Astrocyte of the hippocampus (primary cell): ENCODE data around the gene PARP8.
"Not testable (repeated sequence)": the region's sequence is repeated elsewhere in the genome, so short reads cannot be mapped to it uniquely, and the experiment has no call there.

Source experiments
- DNase-seq: peaks from one replicate; pipeline ENCODE4 v3.0.0; 2011; ENCODE audit warnings: low read depth, low spot score

Gene PARP8, protein sequence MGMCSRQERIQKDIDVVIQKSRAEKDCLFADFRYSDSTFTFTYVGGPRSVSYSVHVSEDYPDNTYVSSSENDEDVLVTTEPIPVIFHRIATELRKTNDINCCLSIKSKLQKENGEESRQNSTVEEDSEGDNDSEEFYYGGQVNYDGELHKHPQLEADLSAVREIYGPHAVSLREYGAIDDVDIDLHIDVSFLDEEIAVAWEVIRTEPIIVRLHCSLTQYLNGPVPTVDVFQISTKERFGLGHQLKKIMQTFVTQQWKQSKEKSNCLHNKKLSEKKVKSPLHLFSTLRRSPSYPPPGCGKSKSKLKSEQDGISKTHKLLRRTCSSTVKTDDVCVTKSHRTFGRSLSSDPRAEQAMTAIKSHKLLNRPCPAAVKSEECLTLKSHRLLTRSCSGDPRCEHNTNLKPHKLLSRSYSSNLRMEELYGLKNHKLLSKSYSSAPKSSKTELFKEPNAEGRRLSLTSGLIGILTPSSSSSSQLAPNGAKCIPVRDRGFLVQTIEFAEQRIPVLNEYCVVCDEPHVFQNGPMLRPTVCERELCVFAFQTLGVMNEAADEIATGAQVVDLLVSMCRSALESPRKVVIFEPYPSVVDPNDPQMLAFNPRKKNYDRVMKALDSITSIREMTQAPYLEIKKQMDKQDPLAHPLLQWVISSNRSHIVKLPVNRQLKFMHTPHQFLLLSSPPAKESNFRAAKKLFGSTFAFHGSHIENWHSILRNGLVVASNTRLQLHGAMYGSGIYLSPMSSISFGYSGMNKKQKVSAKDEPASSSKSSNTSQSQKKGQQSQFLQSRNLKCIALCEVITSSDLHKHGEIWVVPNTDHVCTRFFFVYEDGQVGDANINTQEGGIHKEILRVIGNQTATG

DNA sequence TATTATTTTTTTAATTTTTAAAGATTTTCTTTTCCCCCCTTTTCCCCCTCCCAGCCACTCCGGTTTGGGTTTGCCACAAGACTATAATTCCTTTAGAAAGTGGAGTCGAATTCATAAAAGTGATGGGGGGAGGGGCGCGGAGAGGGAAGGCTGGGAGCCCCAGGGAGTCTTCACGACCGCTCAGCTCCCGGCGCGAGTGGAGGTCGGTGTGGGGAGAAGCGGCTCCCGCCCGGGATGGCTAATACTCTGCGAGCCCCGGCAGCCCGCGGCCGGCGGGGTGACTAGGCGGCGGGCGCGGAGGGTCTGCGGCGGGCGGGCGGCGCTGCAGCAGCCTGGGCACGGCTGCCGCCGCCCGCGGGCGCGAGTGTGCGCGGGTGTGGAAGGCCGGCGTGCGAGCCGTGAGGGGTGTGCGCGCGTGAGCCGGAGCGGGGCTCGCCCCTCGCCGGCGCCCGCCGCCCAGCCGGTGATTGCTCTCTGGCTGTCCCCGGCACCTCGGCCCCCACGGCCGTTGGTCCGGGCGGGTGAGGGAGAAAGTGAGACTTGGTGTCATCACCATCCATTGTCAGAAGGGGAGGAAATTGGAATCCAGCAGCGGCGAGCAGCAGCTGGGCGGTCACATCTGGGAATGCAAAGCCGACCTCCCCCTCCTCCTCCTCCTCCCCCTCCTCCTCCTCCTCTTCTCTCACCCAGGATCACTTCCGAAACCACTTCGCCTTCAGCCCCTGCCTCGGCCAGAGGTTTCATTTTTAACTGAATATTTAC, at the start of gene PARP8:
Gene PARP8 (plus strand): TSS at position 377 of the 762 bp plus-strand sequence. CDS start 459 bp downstream, outside the sequence.
- peak; percentile 52 for DNase-seq

DNA sequence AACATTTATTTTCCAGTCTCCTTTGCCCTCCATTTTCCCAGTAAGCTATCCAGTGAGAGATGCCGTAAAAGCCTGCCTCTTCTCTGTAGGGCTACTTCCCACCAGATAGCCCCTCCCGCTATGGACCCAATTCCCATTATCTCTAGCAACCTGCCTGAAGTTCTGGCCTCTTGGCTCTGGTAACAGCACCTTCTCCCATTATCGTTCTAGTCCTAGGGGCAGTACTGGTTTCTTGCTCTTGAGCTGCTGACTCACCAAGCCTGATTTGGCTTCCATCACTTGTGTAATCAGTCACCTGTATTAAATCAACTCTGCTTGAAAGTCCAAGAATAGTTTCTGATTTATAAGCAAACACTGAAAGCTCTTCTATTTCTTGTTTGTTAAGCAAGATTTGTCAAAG, 42.8 kb upstream of the PARP8 start:
- no peak for DNase-seq

DNA sequence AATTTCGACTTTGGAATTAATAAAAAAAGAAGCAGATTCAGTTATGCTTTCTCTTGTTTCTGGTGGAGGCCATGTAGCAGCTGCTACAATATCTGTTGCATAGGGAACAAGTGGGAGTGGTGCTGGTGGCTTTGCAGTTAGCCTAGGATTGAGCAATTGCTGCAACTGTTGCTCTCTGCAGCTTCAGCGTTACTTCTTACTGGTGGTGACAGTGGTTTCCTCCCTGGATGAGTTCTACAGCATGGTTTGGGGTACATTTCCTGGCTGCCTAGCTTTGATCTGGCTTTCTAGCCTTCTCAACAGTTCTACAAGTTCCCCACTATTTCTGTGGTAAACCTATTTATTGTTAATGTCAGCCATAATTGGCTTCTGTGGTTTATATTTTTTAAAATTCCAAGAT, 31.6 kb upstream of the PARP8 start:
- not testable (repeated sequence) for DNase-seq

DNA sequence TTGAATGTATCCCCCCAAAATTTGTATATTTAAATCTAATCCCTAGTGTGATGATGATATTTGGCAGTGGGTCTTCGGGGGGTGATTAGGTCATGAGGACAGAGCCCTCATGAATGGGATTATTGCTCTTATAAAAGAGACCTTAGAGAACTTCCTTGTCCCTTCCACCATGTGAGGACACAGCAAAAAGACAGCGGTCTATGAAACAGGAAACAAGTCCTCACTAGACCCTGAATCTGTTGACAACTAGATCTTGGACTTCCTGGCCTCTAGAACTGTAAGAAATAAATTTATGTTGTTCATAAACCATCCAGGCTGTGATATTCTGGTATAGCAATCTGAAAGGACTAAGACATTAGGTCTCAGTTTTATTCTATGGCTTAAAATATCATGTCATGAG, 28.9 kb upstream of the PARP8 start:
- not testable (repeated sequence) for DNase-seq

DNA sequence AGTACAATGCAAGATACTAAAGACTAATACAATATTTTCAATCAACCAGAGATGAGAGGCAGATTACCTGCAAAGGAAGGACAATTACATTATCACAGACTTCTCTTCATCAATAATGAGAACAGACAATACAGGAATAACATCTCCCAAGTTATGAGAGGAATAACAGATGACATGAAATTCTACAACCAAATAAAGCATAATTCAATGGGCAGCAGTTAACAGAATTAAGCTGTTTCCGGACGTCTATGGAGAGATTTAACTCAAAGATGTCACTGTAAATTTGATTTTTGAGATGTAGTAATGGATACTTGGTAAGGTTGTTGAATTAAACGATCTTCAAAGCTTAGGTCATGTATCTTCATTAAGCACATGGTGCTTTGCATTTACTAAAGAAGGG, 19.8 kb upstream of the PARP8 start:
- DNase-seq = no peak

DNA sequence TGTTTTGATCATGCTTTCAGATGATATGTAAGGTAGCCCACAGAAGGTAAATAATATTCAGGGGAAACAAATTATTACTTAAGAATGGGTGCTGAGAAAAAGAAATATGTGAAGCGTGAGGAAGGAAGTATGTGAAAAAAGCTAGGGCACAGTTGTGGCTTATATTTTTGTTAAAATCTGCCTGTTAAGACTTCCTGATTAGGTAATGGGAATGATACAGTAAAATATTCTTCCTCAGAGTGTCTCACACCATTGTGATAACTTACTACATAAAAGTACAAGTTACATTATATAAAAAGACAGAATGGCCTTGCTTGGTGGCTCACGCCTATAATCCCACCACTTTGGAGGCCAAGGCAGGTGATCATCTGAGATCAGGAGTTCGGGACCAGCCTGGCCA, 18.7 kb upstream of the PARP8 start:
- no peak for DNase-seq

DNA sequence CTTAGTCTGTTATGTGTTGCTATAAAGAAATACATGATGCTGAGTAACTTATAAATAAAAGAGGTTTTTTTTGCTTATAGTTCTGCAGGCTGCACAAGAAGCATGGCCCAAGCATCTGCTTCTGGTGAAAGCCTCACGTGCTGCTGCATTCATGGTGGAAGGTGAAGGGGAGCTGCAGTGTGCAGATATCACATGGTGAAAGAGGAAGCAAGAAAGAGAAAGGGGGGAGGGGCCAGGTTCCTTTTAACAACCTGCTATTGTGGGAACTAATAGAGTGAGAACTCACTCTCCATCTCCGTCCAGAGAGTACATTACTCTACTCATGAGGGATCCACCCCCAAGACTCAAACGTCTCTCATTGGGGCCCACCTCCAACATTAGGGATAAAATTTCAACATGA, 12.5 kb upstream of the PARP8 start:
- DNase-seq = no peak

DNA sequence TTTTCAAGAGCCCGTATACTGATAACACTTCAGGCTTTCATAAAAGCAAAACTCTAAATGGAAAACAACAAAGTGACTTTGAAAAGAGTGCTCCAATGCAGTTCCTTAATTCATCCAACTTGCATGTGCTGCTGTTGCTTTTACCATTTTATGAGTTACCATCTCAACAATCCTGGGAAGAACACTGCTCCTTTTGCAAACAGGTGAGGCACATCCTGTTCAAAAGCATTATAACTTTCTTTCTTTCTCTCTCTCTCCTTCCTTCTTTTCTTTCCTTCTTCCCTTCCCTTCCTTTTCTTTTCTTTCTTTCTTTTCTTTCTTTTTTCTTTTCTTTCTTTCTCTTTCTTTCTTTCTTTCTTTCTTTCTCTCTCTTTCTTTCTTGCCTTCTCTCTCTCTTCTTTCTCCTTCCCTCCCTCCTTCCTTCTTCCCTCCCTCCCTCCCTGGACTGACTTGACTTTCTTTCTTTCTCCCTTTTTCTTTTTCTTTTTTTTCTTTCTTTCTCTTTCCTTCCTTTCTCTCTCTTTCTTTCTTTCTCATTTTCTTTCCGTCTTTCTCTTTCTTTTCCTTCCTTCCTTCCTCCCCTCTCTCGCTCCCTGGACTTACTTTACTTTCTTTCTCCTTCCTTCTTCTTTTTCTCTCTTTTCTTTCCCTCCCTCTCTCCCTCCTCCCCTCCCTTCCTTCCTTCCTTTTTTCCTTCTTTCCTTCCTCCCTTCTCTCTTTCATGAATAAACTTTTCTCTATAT, 11.2 kb upstream of the PARP8 start:
- no peak for DNase-seq

DNA sequence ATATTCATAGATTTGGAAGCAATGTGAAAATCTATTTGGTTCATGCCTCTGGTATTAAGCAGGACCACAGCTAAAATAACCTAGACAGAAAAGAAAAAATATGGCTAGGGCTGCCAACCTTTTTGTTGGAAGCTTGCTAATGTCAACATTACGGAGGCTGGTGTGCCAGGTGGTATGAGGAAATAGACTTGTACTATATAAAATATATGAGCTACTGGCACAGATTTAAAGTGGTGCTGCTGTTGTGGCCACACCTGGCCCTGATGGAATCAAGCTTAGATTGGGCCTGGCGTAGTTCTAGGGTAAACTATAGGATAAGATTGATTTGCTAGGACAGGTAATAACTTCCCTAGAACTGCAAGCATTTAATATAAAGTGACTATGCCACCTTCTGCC, 10.6 kb upstream of the PARP8 start:
- DNase-seq = no peak

DNA sequence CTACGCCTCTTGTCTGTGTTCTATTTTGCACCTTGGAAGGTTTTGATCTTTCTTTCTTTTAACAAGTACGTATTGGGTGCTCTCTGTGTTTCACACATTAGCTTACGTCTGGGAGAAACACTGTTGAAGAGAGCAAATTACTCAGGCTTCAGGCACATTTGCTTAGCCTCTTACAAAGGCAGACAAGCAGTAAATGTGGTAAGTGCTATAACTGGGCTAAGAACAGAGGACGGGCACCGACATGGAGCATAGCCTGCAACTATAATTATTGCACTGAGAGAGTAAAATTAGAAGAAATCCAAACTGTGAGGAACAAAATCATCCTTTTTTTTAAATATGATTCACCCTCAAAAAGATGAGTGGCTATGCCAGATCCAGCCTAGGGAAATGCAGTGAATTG, 9.4 kb upstream of the PARP8 start:
- DNase-seq = no peak

DNA sequence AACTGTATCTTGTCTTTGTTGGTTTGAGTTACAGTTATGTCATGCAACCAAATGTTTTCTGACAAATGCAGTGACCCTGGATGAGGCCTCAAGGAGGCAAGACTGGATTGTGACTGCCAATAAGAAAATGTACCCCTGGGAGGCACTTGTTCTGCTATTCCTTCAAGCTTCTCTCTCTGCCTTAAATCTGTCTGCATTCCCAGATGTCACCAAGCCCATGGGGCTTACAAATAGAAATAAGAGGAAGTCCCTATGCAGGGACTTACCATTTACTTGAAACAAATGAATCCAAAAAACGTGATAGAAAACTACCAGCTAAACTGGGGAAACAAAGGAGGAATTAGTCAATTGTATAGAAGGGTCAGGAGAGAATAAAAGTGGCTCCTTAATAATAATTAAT, 8.2 kb upstream of the PARP8 start:
- DNase-seq = no peak

DNA sequence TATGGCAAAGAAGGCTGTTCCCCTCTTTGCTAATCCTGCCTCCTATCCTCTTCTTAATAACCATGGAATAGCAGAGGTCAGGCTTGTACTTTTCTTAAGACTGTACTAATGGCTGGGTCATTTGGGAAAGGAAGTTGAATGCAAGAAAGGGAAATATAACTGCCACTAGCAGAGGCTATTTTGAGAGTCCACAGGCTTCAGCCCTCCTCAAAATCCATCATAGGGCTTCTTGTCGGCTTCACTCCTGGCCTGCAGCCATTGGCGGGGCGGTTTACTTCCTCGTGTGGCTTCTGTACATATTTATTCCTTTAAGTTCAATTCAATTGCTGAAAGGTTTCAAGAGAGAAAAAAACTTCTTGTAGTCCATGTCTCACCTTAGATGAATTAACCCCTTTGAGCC, 2.8 kb upstream of the PARP8 start:
- DNase-seq = no peak

DNA sequence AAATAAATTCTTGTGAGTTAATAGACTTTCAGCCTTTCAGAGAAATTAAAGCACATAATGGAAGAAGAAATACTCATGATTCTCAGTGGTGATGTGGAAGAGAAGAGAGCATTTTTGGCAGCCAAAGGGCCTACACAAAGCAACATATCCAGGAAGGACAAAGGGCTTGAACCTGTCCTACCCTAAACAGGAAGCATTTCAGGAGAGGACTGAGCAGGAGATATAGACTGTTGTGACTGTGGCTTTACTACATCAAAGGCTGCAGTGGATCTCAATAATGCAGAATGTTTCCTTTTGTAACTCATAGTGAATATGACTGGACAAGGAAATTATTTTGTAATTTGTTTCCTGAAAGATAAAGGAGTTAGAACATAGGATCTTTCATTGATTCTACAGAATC, 1.3 kb upstream of the PARP8 start:
- DNase-seq = no peak

DNA sequence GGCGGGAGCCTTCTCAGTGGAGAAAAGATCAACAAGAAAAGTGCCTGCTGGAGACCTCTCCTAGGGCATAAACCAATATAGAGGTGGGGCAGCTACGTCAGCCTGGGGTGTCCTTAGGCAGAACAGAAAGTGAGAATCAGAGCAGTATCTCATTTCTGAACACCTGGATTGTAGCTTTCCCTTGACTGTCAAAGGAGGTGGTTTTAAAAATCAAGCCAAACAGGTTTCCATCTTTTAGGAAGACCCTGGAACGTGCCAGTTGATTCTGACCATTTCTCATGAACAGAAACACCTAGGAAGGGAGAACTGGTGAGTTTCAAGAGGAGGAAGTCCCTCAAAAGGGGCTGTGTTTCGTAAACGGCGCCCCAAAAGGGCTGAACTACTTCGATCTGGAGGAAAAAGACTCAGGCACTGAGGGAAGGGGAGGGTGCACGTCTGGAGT, 655 bp upstream of the PARP8 start:
- DNase-seq = not testable (repeated sequence)

DNA sequence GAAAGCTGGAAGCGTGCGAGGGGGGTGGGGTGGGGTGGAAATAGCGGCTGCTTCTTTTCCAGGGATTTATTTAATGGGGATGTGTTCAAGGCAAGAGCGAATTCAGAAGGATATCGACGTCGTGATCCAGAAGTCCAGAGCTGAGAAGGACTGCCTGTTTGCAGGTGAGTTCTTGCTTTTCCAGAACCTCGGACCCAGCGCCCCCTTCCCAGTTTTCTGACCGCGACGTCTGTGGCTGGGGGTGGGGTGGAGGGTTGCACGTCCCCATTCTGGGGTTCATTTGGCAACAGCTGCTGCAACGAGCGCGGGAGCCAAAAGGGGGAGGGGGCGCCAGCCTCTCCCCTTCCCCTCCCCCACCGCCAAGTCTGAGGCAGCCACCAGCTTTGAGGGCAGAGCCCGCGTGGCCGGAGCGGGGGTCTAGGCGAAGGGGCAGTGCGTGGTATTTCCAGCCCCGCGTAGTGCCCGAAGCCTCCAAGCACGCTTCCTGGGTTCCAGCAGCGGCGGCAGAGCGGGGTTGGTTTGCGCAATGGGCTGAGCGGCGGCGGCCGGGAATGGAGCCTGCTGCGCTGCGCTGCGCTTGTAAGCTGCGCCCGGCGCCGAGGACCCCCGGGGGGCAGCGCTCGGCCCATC, 701 bp downstream of the PARP8 start:
- peak; percentile 64 for DNase-seq

DNA sequence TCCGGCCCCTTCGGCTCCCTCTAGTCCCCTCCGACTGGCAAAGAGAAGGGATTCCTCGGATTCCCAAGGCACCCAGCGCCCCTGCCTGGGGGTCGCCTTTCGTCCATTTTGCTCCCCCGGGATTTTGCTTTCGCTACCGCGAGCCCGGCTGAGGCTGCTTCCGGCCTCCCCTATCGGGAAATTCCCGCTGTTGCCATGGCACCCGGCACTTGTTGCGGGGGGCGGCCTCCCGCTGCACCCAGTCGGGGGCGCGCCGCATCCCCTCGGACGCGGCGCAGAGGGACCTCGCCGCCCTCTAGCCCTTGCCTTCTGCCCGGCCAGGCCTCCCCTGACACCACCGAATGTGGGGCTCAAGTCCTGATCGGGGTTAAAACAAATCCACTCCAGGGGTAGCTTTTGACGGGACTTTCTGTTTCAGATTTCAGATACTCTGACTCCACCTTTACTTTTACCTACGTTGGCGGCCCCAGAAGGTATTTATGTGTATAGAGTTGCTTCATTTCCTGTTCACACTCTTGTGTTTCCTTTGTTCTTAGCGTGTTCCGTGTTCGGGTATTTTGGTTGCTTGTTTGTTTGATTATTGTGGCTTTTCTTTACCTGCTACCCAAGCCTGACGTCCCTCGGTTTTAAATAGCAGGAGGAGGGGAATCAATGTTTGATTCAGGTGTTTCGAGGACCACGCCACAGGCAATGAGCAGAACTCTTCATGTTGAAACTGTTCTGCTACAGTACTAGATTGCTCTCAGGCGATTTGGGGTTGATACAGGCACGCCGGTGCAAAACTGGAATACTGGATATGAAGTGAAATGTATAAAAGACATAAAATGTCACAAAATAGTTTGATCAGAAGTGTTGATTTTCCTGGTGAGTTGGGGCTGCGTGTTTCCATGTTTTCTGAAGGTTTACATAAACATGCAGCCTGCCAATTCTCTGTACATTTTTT, 1.5 kb downstream of the PARP8 start:
- peak; percentile 78 for DNase-seq

DNA sequence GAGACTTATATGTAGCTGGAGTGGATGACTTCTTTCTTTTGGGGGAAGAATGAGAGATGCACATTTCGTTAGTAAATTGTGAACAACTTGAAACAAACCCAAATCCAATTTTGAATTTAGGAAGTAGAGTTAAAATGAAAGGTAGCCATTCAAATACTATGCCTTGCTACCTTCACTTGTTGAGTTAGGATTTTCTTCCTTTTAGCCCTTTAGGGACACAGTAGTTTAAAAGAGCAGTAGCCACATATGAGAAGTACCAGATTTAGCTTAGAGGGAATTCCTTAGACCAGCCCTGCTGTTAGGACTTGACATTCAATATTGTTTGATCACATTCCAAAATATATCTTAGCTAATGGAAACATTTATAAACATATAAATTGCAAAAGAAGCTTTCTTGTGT, 2.2 kb downstream of the PARP8 start:
- not testable (repeated sequence) for DNase-seq

DNA sequence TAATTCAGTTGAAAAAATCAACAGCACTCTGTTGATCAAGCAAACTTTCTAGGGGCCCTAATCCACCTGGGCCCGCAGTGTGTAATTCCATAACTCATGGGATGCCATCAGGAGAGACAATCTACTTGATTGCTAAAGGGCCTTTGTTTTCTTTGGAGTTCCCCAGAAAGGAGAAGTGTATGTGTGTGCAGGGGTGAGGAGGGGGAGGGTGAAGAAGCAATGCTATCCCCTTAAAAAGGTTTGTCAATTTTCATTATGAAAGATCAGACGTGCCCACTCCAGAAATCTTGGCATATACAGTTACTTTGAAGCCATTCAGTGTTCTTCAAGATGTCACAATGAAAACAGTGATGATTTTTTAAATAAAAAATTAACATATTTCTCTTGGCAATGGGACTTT, 6.2 kb downstream of the PARP8 start:
- DNase-seq = no peak

DNA sequence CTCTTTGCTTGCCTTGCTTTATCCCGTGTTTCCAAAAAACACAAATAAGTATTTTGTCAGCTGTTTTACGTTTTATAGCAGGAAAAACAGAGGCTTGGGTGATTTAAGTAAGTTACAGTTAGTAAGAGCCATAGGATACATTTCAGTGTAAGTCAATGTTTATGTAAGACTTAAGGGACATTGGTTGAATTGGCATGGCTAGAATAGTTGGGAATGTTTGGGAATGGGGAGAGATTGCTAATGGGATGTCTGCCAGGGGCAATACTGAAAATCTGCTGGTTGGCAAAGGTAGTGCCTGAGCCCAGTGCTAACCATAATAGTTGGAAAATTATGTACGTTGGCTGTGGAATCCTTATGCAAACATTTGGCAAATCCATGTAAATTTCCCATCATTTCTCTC, 7.0 kb downstream of the PARP8 start:
- not testable (repeated sequence) for DNase-seq

DNA sequence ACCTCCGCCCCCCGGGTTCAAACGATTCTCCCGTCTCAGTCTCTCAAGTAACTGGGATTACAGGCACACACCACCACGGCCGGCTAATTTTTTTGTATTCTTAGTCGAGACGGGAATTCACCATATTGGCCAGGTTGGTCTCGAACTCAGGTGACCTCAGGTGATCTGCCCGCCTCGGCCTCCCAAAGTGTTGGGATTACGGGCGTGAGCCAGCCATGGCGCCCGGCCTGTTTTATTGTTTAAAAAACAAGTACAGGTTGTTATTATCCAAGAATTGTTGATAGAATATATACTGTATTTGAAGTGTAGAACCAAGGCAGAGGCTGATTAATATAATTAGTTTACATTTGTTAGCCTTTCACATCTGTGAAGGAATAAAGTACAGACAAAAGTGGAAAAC, 8.9 kb downstream of the PARP8 start:
- no peak for DNase-seq
